ENCODE results near the gene ARHGEF10L.

The ARHGEF10L gene

GRCh38 chr1:17658837-17659236, 119.3 kb downstream of the ARHGEF10L start:
- DNase-seq (ENCODE audit: low read depth) = no peak

- DNase-seq (ENCODE audit: low read depth) = peak; percentile 31
Observed at GRCh38 chr1:17661546-17662157, 122.2 kb downstream of the ARHGEF10L start.

GRCh38 chr1:17662296-17662695, 122.8 kb downstream of the ARHGEF10L start:
- DNase-seq (ENCODE audit: low read depth) = no peak

- no peak for DNase-seq (ENCODE audit: low read depth)
Observed at GRCh38 chr1:17662786-17663185, 123.3 kb downstream of the ARHGEF10L start.

GRCh38 chr1:17663646-17664045, 124.1 kb downstream of the ARHGEF10L start:
- no peak for DNase-seq (ENCODE audit: low read depth)

GRCh38 chr1:17664322-17664721, 124.8 kb downstream of the ARHGEF10L start:
- DNase-seq (ENCODE audit: low read depth) = no peak

- DNase-seq (ENCODE audit: low read depth) = no peak
Observed at GRCh38 chr1:17665054-17665453, 125.6 kb downstream of the ARHGEF10L start.

GRCh38 chr1:17665950-17666720, 126.6 kb downstream of the ARHGEF10L start:
- DNase-seq (ENCODE audit: low read depth) = no peak

- no peak for DNase-seq (ENCODE audit: low read depth)
Observed at GRCh38 chr1:17667641-17668040, 128.1 kb downstream of the ARHGEF10L start.

- no peak for DNase-seq (ENCODE audit: low read depth)
Observed at GRCh38 chr1:17668195-17668594, 128.7 kb downstream of the ARHGEF10L start.

- DNase-seq (ENCODE audit: low read depth) = no peak
Observed at GRCh38 chr1:17668624-17669175, 129.2 kb downstream of the ARHGEF10L start.

GRCh38 chr1:17669305-17669704, 129.8 kb downstream of the ARHGEF10L start:
- DNase-seq (ENCODE audit: low read depth) = no peak

- DNase-seq (ENCODE audit: low read depth) = no peak
Observed at GRCh38 chr1:17669866-17670451, 130.5 kb downstream of the ARHGEF10L start.

GRCh38 chr1:17670587-17671313, 131.3 kb downstream of the ARHGEF10L start:
- no peak for DNase-seq (ENCODE audit: low read depth)

GRCh38 chr1:17671314-17671705, 131.8 kb downstream of the ARHGEF10L start:
- DNase-seq (ENCODE audit: low read depth) = no peak

- no peak for DNase-seq (ENCODE audit: low read depth)
Observed at GRCh38 chr1:17671741-17672140, 132.2 kb downstream of the ARHGEF10L start.

GRCh38 chr1:17672226-17672625, 132.7 kb downstream of the ARHGEF10L start:
- no peak for DNase-seq (ENCODE audit: low read depth)

GRCh38 chr1:17673329-17674072, 134.0 kb downstream of the ARHGEF10L start:
- no peak for DNase-seq (ENCODE audit: low read depth)

- no peak for DNase-seq (ENCODE audit: low read depth)
Observed at GRCh38 chr1:17674726-17675500, 135.4 kb downstream of the ARHGEF10L start.

GRCh38 chr1:17675744-17676143, 136.2 kb downstream of the ARHGEF10L start:
- DNase-seq (ENCODE audit: low read depth) = no peak
